ENCODE results near the gene MCM7. TPM values are rescaled to one million over a fixed set of nuclear protein-coding genes. Genes with fewer than 3 reads are reported as not detected.

The MCM7 gene
- total and polyA plus RNA-seq, 2 of the 13 experiments (the other 11 are each of a cell fraction or from before 2014, with no cell fraction given): 84.5 to 214 TPM

DNA sequence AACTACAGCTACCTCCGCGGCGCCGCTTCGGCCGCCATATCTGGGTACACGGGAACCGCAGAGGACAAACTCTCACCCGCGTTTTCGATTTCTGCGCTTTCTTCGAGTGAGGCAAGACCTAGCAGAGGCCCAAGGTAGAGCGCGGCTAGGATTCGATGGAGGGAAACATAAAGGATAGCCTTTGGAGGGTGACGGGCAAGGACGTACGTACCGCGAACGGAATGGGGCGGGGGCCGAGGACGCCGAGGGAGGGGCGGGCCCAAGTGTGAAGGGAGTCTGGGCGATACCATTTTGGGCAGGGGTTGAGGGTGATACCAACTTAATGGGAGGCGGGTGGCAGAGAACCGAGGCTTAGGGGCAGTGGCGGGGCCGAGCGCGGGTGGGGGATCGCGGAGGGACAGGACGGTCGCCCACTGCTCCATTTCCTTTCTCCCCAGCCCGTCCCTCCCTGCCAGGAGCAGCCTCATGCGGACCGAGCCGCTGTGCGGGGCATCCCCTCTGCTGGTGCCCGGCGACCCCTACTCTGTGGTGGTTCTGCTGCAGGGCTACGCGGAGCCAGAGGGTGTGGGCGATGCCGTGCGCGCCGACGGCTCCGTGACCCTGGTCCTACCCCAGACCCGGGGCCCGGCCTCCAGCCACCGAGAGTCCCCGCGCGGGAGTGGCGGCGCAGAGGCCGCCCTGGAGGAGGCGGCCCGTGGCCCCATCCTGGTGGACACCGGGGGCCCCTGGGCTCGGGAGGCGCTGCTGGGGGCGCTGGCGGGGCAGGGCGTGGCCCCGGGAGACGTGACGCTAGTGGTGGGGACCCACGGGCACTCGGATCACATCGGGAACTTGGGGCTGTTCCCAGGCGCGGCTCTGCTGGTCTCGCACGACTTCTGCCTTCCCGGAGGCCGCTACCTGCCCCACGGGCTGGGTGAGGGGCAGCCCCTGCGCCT, 26.0 kb upstream of the MCM7 start, which contains the start of gene MBLAC1 (continued):
- TF ChIP-seq HMGXB4 (CRISPR knock-in tag; IDR thresholded peaks at IDR 0.05; ENCODE audit: borderline replicate concordance in 1 of 2, low read depth in 1 of 2) (peak; percentile 27 to 71; a peak in 3 of 4 replicates), JUNB (CRISPR knock-in tag; IDR thresholded peaks at IDR 0.05; ENCODE audit: borderline replicate concordance) (no peak), KDM3A (CRISPR knock-in tag; IDR thresholded peaks at IDR 0.05; ENCODE audit: low read depth) (0 out of 2 replicates have a peak, but pooled peaks have one; percentile 6), GTF3A (CRISPR knock-in tag; conservative IDR thresholded peaks at IDR 0.05) (peak; percentile 88; the same call in 1 of the 2 replicates), ADNP (CRISPR knock-in tag; IDR thresholded peaks at IDR 0.05) (no peak), RXRA (CRISPR knock-in tag; IDR thresholded peaks at IDR 0.05) (0 out of 2 replicates have a peak, but pooled peaks have one; percentile 11), ZSCAN9 (CRISPR knock-in tag; IDR thresholded peaks at IDR 0.05; ENCODE audit: borderline replicate concordance) (no peak), ZFP91 (CRISPR knock-in tag; IDR thresholded peaks at IDR 0.05; ENCODE audit: borderline replicate concordance) (peak; percentile 71), ZNF770 (CRISPR knock-in tag; IDR thresholded peaks at IDR 0.05) (no peak; the same call in 1 of the 2 replicates), NFE2L2 (IDR thresholded peaks at IDR 0.05; ENCODE audit: low read length) (no peak), ZNF616 (CRISPR knock-in tag; IDR thresholded peaks at IDR 0.05; ENCODE audit: low read depth) (0 out of 2 replicates have a peak, but pooled peaks have one; percentile 22), ZNF484 (CRISPR knock-in tag; IDR thresholded peaks at IDR 0.05; ENCODE audit: borderline replicate concordance, low read depth) (no peak), ZBTB14 (CRISPR knock-in tag; IDR thresholded peaks at IDR 0.05) (peak; percentile 55; the same call in 1 of the 2 replicates), KDM2A (CRISPR knock-in tag; IDR thresholded peaks at IDR 0.05; ENCODE audit: borderline replicate concordance, low read depth) (peak; percentile 83), BATF2 (CRISPR knock-in tag; IDR thresholded peaks at IDR 0.05) (peak; percentile 72), ARID2 (CRISPR knock-in tag; IDR thresholded peaks at IDR 0.05; ENCODE audit: borderline replicate concordance) (peak; percentile 78; the same call in 1 of the 2 replicates)
- TF ChIP-seq, protein P1, sequence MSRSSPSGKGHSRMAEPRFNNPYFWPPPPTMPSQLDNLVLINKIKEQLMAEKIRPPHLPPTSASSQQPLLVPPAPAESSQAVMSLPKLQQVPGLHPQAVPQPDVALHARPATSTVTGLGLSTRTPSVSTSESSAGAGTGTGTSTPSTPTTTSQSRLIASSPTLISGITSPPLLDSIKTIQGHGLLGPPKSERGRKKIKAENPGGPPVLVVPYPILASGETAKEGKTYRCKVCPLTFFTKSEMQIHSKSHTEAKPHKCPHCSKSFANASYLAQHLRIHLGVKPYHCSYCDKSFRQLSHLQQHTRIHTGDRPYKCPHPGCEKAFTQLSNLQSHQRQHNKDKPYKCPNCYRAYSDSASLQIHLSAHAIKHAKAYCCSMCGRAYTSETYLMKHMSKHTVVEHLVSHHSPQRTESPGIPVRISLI (CRISPR knock-in tag; IDR thresholded peaks at IDR 0.05; ENCODE audit: borderline replicate concordance): no peak

All from HepG2 (cell line).